ENCODE measurements around the gene ENPP1.

DNA sequence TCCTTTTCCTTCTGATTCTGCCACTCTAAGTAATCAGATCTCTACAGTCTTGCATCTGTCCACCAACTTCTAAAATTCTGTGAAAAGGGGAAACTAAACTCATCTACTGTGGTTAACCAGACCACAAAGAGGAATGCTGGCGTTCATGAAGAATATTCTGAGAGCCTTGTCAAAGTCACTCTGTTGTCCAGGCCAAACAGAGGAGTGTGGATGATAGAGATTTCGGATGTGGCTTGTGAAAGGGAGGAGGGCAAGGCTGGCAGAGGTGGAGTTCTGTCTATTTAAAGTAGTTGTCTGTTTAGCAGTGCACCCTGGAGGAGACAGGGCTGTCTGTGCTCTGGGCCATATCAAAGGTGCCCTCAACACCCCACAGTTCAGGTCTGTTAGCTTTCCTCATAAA lies 109.5 kb downstream of the ENPP1 start:
- TF ChIP-seq CTCF (IDR thresholded peaks at IDR 0.05; ENCODE audit: low read depth, low read length, poor library complexity, severe bottlenecking): no peak
- no peak for TF ChIP-seq EZH2phosphoT487 (IDR thresholded peaks at IDR 0.05; ENCODE audit: borderline replicate concordance, low read length)

All from DOHH2 (cell line).